Peyer's patch (tissue), 4 donors: ENCODE data around the gene SEC11C. TPM values are rescaled to one million over a fixed set of nuclear protein-coding genes. Genes with fewer than 3 reads are reported as not detected.

Experiments
- DNase-seq, 3 donors: peaks; one replicate each; pipeline ENCODE4 v3.0.0-alpha.2; 2017 to 2019
- H3K27ac ChIP-seq, 4 donors: fragments of 200-600 bp; sonication (generic); one replicate each; pipeline ENCODE4 v1.5.1; 2016 to 2019
- H3K27me3 ChIP-seq, 2 donors: fragments of 200-600 bp; sonication (generic); one replicate each; pipeline ENCODE4 v1.5.1; 2019
- H3K36me3 ChIP-seq, 3 donors: fragments of 200-600 bp; sonication (generic); one replicate each; pipeline ENCODE4 v1.5.1; 2016 to 2019
- H3K4me1 ChIP-seq, 4 donors: fragments of 200-600 bp; sonication (generic); one replicate each; pipeline ENCODE4 v1.5.1; 2016 to 2019
- H3K4me3 ChIP-seq, 4 donors: fragments of 200-600 bp; sonication (generic); 1 replicate in 3 of 4; 2 replicates in 1 of 4; pipeline ENCODE4 v1.5.1; 2016 to 2019; ENCODE audit warnings: mild to moderate bottlenecking in 1 of 4
- H3K9me3 ChIP-seq, 4 donors: fragments of 200-600 bp; sonication (generic); one replicate each; pipeline ENCODE4 v1.5.1; 2016 to 2019; ENCODE audit warnings: mild to moderate bottlenecking in 1 of 4
- CTCF ChIP-seq, 6 experiments: fragments of 450-650 bp in 4 of 6; fragments of 200-600 bp in 2 of 6; sonication (generic) in 1 of 6; IDR thresholded peaks; one replicate each; pipeline ENCODE4 v1.5.1; 2017 to 2019; ENCODE audit warnings: antibody characterized with exemption in 6 of 6, mild to moderate bottlenecking in 3 of 6, moderate library complexity in 1 of 6
- POLR2A ChIP-seq, 2 donors: fragments of 450-650 bp; IDR thresholded peaks; one replicate each; pipeline ENCODE4 v1.5.1; 2017; ENCODE audit warnings: antibody characterized with exemption in 2 of 2, mild to moderate bottlenecking in 2 of 2, moderate library complexity in 2 of 2
- total RNA-seq, 4 donors: library from RNA; depleted of rRNA; stranded (reverse); fragments of >200 nt; gene quantifications; one replicate each; pipeline ENCODE4 v1.1.0, GENCODE V29; 2016

SEC11C gene
- total RNA-seq, 4 donors from 2014 or later = 15.7 to 52.9 (median 29.4) TPM

- no peaks in the 10 kb centered on the region for H3K27me3 ChIP-seq
- no peaks in the 10 kb centered on the region for H3K9me3 ChIP-seq
- DNase-seq = no peak
- H3K4me3 ChIP-seq = no peak overlapping the region
- no peak for TF ChIP-seq CTCF (IDR thresholded peaks at IDR 0.05)
- TF ChIP-seq POLR2A (IDR thresholded peaks at IDR 0.05) = no peak
- no peak overlapping the region for H3K27ac ChIP-seq
- H3K36me3 ChIP-seq = peaks cover 0 to 24% (median 0%) of the 10 kb centered on the region in 3 donors
- H3K4me1 ChIP-seq = no peaks in the 10 kb centered on the region
Measured at GRCh38 chr18:59148192-59148591, 8.5 kb downstream of the SEC11C start.

GRCh38 chr18:59149007-59149406 lies 9.3 kb downstream of the SEC11C start:
- H3K9me3 ChIP-seq = no peaks in the 10 kb centered on the region
- TF ChIP-seq POLR2A (IDR thresholded peaks at IDR 0.05) (no peak), CTCF (IDR thresholded peaks at IDR 0.05) (no peak)
- H3K4me3 ChIP-seq = no peak overlapping the region
- no peaks in the 10 kb centered on the region for H3K27me3 ChIP-seq
- H3K36me3 ChIP-seq = peaks cover 0 to 32% (median 0%) of the 10 kb centered on the region in 3 donors
- H3K4me1 ChIP-seq = no peaks in the 10 kb centered on the region
- no peak overlapping the region for H3K27ac ChIP-seq
- no peak for DNase-seq

- no peaks in the 10 kb centered on the region for H3K9me3 ChIP-seq
- H3K4me1 ChIP-seq = no peaks in the 10 kb centered on the region
- no peaks in the 10 kb centered on the region for H3K27me3 ChIP-seq
- H3K27ac ChIP-seq = no peak overlapping the region
- peaks cover 0 to 34% (median 0%) of the 10 kb centered on the region in 3 donors for H3K36me3 ChIP-seq
- no peak overlapping the region for H3K4me3 ChIP-seq
- DNase-seq = no peak
- TF ChIP-seq POLR2A (IDR thresholded peaks at IDR 0.05) = no peak
- no peak for TF ChIP-seq CTCF (IDR thresholded peaks at IDR 0.05)
Measured at GRCh38 chr18:59149416-59149815, 9.7 kb downstream of the SEC11C start.

GRCh38 chr18:59150236-59150635 lies 10.6 kb downstream of the SEC11C start:
- TF ChIP-seq POLR2A (IDR thresholded peaks at IDR 0.05) (no peak), CTCF (IDR thresholded peaks at IDR 0.05) (no peak)
- Histone ChIP-seq H3K27me3 (no peaks in the 10 kb centered on the region), H3K27ac (no peak overlapping the region), H3K4me1 (no peaks in the 10 kb centered on the region), H3K36me3 (peaks cover 0 to 34% (median 0%) of the 10 kb centered on the region in 3 donors), H3K9me3 (no peaks in the 10 kb centered on the region), H3K4me3 (no peak overlapping the region)
- DNase-seq = no peak

GRCh38 chr18:59155153-59155552 lies 15.5 kb downstream of the SEC11C start:
- Histone ChIP-seq H3K27me3 (no peaks in the 10 kb centered on the region), H3K4me3 (no peak overlapping the region), H3K9me3 (no peaks in the 10 kb centered on the region), H3K36me3 (peaks cover 0 to 39% (median 0%) of the 10 kb centered on the region in 3 donors), H3K27ac (no peak overlapping the region), H3K4me1 (no peaks in the 10 kb centered on the region)
- TF ChIP-seq POLR2A (IDR thresholded peaks at IDR 0.05) (no peak), CTCF (IDR thresholded peaks at IDR 0.05) (no peak)
- no peak for DNase-seq

GRCh38 chr18:59156316-59156715 lies 16.6 kb downstream of the SEC11C start:
- no peak overlapping the region for H3K27ac ChIP-seq
- H3K36me3 ChIP-seq = peaks cover 0 to 33% (median 0%) of the 10 kb centered on the region in 3 donors
- no peak for TF ChIP-seq CTCF (IDR thresholded peaks at IDR 0.05)
- no peak for TF ChIP-seq POLR2A (IDR thresholded peaks at IDR 0.05)
- no peaks in the 10 kb centered on the region for H3K9me3 ChIP-seq
- no peak overlapping the region for H3K4me3 ChIP-seq
- no peak for DNase-seq
- H3K27me3 ChIP-seq = no peaks in the 10 kb centered on the region
- H3K4me1 ChIP-seq = no peaks in the 10 kb centered on the region
